GM21515 (cell line): ENCODE results near the gene TREML2.

Experiments
- ATAC-seq: cut with Tn5 transposase; IDR thresholded peaks from one replicate; pipeline ENCODE4 v1.9.1; 2021; ENCODE audit not compliant: unreplicated experiment

TREML2 gene

DNA sequence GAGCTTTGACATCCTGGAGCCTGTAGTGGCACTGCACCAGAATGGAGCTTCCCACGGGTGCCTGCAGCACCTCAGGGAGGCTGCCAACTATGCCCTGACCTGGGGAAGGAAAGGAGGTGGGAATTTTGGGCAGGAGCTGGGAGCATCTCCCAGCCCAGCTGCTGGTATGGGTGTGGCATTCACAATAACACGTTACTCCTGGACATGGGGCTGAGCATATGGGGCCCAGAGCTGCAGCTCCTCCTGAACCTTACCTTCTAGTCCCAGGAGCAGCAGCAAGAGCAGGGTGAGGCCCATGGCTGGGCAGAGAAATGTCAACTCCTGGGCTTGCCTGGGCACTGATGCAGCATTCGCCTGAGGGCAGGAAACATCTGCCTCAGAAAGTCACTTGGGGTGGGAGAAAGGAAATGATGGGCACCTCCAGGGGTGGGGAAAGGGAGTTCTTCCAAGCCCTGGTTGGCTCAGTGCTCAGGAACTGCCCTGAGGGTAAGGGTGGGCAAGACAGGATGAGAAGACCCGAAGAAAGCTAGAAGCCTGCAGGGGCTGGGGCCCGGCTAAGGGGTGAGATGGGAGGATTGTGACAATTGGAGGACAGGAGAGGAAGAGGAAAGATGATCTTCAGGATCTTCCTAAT, 46.8 kb downstream of the TREML2 start, which contains the start of gene TREML1:
TREML1 (minus strand) TSS at position 356 of the 634 bp plus-strand sequence; CDS start at position 297, 59 bp downstream.
- ATAC-seq: no peak

DNA sequence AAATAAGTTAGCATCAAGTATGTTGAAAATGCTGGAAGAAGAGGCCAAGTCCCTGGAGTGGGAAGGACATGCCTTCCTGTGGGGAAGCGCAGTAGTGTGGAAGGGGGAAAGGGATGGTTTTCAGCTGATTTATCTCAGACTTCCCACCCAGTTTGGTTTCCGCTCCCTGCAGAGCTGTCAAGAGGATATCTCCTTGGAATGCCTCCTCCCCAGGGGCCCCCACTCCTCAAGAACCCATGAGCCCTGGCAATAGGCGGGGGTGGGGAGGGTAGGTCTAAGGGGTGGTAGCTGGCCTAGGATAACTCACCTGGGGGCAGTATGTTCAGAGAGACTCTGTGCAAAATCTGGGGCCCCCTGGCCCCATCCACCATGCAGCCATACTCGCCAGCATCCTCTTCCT, 47.5 kb downstream of the TREML2 start:
- no peak for ATAC-seq

DNA sequence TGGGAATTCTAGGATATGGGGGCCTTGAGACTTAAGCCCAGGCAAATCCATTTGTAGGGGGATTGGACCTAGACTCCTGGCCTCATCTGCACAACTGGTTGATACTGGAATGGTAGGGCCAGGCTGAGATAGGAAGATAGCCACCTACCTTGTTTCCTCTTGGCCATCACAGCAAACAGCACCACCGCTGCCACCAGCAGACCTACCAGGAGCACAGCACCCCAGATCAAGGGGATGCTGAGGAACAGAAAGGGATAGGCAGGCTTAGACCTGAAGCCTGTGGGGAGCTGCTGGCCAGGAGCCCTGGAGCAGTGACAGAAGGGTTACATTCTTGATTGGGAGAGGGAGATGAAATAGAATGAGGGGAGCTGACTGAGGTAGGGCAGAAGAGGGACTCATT, 50.3 kb downstream of the TREML2 start:
- no peak for ATAC-seq

DNA sequence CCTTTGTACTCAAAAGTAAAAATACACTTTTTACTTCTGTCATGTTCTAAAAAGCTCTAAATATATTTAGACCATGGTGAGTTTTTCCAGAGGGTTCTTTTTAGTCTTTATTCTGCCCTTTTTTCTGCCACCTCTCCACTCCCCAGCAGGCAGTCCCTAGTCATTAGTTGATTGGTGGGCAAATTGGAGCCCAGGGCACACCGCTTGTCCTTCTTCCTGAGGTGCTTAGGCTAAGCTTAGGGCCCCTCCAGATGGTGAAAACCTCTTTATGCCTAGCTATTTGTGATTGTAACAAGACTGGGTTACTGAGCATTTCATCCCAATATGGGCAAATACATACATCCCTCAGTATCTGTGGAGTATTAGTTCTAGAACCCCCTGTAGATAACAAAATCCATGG, 53.0 kb downstream of the TREML2 start:
- no peak for ATAC-seq
